Chondrocyte (in vitro differentiated cells): ENCODE data around the gene IGFBPL1. TPM values are rescaled to one million over a fixed set of nuclear protein-coding genes. Genes with fewer than 3 reads are reported as not detected.

Source experiments
- DNase-seq: peaks from one replicate; pipeline ENCODE4 v3.0.0; 2021; ENCODE audit warnings: mixed read lengths, low spot score
- H3K27ac Mint-ChIP-seq: one replicate; pipeline ENCODE4 v1.8.0; 2021; ENCODE audit warnings: mild to moderate bottlenecking, moderate library complexity, mixed read lengths; ENCODE audit not compliant: unreplicated experiment
- H3K27me3 Mint-ChIP-seq: 2 replicates; pipeline ENCODE4 v1.8.0; 2021; ENCODE audit warnings: low read depth, mixed read lengths
- H3K36me3 Mint-ChIP-seq: 2 replicates; pipeline ENCODE4 v1.8.0; 2021; ENCODE audit warnings: low read depth, mixed read lengths
- H3K4me1 Mint-ChIP-seq: 2 replicates; pipeline ENCODE4 v1.8.0; 2021; ENCODE audit warnings: low read depth, mild to moderate bottlenecking, mixed read lengths
- H3K4me3 Mint-ChIP-seq: one replicate; pipeline ENCODE4 v1.8.0; 2021; ENCODE audit warnings: mild to moderate bottlenecking, moderate library complexity, mixed read lengths; ENCODE audit not compliant: unreplicated experiment
- H3K9me3 Mint-ChIP-seq: 2 replicates; pipeline ENCODE4 v1.8.0; 2021; ENCODE audit warnings: low read depth, mixed read lengths
- CTCF ChIP-seq: fragments of 200-600 bp; sonication (generic); IDR thresholded peaks from 2 replicates; pipeline ENCODE4 v1.5.0; 2021; ENCODE audit warnings: antibody characterized with exemption, mild to moderate bottlenecking, moderate library complexity
- total RNA-seq: library from RNA; stranded (reverse); gene quantifications from 3 replicates; pipeline ENCODE4 v1.2.1, GENCODE V29; 2021

The IGFBPL1 gene
- total RNA-seq, 1 donor from 2014 or later: 2.8 TPM

DNA sequence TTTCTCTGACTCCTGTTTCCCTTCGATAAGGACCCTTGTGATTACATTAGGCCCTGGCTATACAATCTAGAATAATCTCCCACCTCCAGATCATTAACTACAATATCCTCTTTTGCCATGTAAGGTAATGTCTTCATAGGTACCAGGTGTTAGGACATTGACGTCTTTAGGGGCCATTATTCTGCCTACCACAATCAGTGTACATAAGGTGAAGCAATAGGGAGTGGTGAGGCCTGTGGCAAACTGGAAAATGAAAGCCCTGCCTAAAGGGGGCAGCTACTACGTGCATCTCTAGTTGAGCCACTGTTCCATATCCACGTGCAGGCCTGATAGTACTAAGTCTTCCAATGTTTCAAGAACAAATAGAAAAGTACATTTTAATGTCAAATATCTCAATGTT lies 36.5 kb downstream of the IGFBPL1 start:
- H3K27ac Mint-ChIP-seq: no peak overlapping the region
- peaks cover 11% of the 10 kb centered on the region for H3K9me3 Mint-ChIP-seq
- H3K27me3 Mint-ChIP-seq: no peaks in the 10 kb centered on the region
- H3K4me1 Mint-ChIP-seq: peaks cover 69% of the 10 kb centered on the region
- no peak for TF ChIP-seq CTCF
- peaks cover 7% of the 10 kb centered on the region for H3K36me3 Mint-ChIP-seq
- no peak for DNase-seq
- no peak overlapping the region for H3K4me3 Mint-ChIP-seq

DNA sequence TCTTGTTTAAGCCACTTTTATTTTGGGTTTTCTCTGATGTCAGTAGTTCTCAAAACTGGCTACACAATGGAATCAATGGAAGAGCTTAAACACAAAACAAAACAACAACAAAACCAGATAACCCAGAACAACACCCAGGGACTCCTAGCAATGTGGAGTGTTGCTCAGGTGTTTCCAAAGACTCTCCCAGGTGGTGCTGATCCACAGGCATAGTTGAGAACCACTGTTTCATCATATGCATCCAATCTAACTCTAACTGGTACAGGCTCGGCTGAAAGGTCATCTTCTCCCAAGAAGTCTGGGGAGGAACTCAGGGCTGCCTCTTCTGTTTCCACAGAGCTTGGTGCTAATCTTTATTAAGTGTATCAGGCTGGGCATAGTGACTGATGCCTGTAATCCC lies 37.2 kb downstream of the IGFBPL1 start:
- no peak for TF ChIP-seq CTCF
- DNase-seq: no peak
- Mint-ChIP-seq H3K27me3 (no peaks in the 10 kb centered on the region), H3K4me1 (peaks cover 73% of the 10 kb centered on the region), H3K36me3 (peaks cover 7% of the 10 kb centered on the region), H3K9me3 (peaks cover 11% of the 10 kb centered on the region), H3K27ac (no peak overlapping the region), H3K4me3 (no peak overlapping the region)

DNA sequence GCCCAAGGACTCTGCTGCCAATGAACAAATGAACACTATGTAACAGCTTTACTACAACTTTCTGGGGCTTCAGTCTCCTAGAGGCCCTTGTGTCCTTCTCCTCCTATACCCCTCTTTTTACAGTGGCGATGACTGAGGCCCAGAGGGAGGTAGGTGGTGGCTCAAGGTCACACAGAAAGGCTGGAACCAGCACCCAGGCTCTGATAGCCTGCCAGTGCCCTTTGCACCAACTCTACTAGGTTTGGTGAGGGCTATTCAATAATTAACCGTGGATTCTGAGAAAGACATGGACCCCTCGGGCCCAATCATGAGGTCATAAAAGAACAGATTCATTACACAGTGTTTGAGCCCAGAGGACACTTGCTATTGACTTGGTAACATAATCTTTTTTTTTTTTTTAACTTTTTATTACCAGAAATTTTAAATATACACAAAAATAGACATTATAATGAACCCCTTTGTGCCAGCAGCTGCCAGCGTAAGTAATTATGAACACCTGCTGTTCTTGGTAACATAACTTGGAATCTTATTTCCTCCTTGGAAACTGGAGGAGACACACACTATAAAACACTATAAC lies 37.8 kb downstream of the IGFBPL1 start:
- H3K4me1 Mint-ChIP-seq: peaks cover 78% of the 10 kb centered on the region
- DNase-seq: no peak
- H3K9me3 Mint-ChIP-seq: peaks cover 11% of the 10 kb centered on the region
- H3K4me3 Mint-ChIP-seq: no peak overlapping the region
- H3K27me3 Mint-ChIP-seq: no peaks in the 10 kb centered on the region
- H3K36me3 Mint-ChIP-seq: peaks cover 7% of the 10 kb centered on the region
- no peak for TF ChIP-seq CTCF
- no peak overlapping the region for H3K27ac Mint-ChIP-seq

DNA sequence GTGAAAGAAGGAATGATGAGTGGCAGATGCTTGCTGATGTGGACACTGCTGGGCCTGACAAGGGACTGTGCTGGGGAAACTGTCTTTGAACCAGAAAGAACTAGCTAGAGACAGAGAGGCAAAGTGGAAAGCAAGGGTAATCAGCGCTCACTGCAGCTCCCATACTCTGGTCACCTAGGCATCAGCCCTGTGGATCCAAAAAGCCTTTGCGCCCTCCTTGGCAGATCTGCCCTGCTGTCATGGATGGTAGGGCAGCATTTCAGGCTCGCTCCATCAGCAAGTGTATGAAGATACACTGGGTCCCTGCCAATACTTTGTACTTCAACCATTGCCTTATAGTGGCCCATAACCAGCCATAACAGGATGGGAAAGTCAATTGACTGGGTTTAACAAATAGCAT lies 38.4 kb downstream of the IGFBPL1 start:
- Mint-ChIP-seq H3K27me3 (no peaks in the 10 kb centered on the region), H3K36me3 (peaks cover 7% of the 10 kb centered on the region), H3K9me3 (peaks cover 11% of the 10 kb centered on the region), H3K27ac (peak overlapping the region; percentile 57), H3K4me3 (no peak overlapping the region), H3K4me1 (peaks cover 81% of the 10 kb centered on the region)
- TF ChIP-seq CTCF: no peak
- no peak for DNase-seq

DNA sequence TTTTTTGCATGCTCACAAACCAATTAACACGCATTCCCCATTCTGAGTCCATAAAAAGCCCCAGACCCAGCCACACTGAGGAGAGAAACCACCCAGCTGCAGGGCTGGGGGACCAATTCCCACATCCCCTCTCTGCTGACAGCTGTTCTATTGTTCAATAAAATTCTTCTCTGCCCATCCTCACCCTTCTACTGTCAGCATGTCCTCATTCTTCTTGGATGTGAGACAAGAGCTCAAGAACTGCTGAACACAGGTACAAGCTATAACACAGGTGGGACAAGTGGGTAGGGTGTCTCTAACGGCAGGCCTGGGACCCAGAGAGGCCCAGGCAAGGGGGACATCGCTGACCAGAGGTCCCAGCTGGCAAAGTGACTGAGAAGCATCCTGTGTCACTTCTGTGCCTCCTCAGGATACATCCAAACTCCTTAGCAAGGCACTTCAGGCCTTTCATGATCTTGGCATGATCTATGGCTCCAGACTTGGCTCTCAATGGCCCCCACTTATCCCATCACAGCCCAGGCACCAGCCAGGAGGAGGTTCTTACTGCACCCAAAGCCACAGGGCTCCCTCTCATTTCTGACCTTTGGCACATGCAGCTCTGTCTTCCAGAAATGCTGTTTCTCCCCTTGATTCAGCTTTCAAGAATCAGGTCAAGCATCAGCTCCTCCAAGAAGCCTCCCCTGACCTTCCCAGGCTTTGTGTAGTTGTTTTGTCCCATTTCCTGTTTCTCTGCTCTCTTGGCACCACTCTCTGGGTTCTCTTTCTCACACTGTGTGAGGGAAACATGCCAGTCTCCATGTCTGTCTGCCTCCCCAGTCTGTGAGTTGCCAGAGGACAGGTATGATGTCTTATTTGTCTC lies 39.0 kb downstream of the IGFBPL1 start:
- H3K9me3 Mint-ChIP-seq: peaks cover 11% of the 10 kb centered on the region
- no peak overlapping the region for H3K4me3 Mint-ChIP-seq
- peaks cover 79% of the 10 kb centered on the region for H3K4me1 Mint-ChIP-seq
- peaks cover 7% of the 10 kb centered on the region for H3K36me3 Mint-ChIP-seq
- peak overlapping the region; percentile 57 for H3K27ac Mint-ChIP-seq
- no peaks in the 10 kb centered on the region for H3K27me3 Mint-ChIP-seq
- no peak for DNase-seq
- no peak for TF ChIP-seq CTCF
